Body of pancreas (tissue), 4 donors: ENCODE results near the gene CHRDL2.

ENCODE experiments used
- POLR2A ChIP-seq, 3 donors: fragments of 450-650 bp; IDR thresholded peaks; one replicate each; pipeline ENCODE4 v1.6.1; 2016; ENCODE audit warnings: antibody characterized with exemption in 3 of 3, mild to moderate bottlenecking in 2 of 3
- TF ChIP-seq, protein P1 (sequence below), 7 experiments: fragments of 450-650 bp in 4 of 7; fragments of 200-600 bp in 3 of 7; sonication (generic) in 3 of 7; IDR thresholded peaks; one replicate each; pipeline ENCODE4 v1.5.1; 2016 to 2019; ENCODE audit warnings: antibody characterized with exemption in 7 of 7

DNA sequence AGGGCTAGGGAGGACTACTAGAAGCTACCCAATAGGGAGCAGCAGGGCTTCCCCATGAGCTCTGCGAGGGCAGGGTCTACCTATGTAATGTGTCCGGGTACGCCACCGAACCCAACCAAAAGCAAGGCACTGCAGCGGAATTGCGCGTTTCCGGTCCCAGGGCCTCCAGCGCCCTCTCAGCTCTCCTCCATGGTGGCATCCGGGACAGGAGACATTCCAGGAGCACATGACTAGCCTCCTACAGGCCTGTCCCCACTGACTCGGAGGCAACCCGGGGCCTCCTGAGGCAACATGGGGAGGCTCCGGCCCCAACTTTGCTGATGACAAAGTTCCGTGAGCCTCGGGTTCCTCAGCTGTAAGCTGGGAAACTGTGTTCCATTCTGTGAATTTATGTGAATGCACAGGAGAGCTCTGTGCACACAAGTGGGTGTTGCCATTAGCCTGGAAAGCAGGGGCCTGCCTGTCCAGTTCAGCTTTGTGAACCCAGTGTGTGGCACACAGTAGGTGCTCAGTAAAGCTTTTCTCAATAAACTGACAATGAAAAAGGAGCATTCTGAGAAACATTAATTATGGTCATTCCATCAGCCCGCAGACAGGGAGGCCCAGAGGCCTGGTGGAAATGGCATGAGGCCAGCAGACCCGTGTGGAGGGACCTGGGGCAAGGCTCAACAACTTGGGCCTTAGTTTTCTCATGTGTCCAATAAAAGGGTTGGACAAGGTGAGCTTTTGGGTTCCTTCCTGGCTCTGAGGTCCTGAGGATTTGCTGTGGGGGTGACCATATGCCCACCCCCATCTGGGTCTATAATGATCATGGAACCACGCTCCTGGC is 50.3 kb downstream of the CHRDL2 start:
- TF ChIP-seq, protein P1, sequence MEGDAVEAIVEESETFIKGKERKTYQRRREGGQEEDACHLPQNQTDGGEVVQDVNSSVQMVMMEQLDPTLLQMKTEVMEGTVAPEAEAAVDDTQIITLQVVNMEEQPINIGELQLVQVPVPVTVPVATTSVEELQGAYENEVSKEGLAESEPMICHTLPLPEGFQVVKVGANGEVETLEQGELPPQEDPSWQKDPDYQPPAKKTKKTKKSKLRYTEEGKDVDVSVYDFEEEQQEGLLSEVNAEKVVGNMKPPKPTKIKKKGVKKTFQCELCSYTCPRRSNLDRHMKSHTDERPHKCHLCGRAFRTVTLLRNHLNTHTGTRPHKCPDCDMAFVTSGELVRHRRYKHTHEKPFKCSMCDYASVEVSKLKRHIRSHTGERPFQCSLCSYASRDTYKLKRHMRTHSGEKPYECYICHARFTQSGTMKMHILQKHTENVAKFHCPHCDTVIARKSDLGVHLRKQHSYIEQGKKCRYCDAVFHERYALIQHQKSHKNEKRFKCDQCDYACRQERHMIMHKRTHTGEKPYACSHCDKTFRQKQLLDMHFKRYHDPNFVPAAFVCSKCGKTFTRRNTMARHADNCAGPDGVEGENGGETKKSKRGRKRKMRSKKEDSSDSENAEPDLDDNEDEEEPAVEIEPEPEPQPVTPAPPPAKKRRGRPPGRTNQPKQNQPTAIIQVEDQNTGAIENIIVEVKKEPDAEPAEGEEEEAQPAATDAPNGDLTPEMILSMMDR (IDR thresholded peaks at IDR 0.05): no peak
- no peak for TF ChIP-seq POLR2A (IDR thresholded peaks at IDR 0.05)
